ENCODE results near the gene AAK1.

GRCh38 chr2:69437751-69438154, 205.8 kb downstream of the AAK1 start:
- TF ChIP-seq CTCF (IDR thresholded peaks at IDR 0.05): no peak
- no peak for TF ChIP-seq POLR2A (IDR thresholded peaks at IDR 0.05)

Data from breast epithelium (tissue), 3 donors.